ENCODE measurements around the gene SERPINE1.
"Not testable (repeated sequence)": the region's sequence is repeated elsewhere in the genome, so short reads cannot be mapped to it uniquely, and the experiment has no call there.

Gene SERPINE1

GRCh38 chr7:101121991-101122932 lies 4.6 kb upstream of the SERPINE1 start:
- FAIRE-seq = peak; percentile 61
- DNase-seq (ENCODE audit: extremely low spot score, insufficient read length, low read depth) = peak; percentile 47

GRCh38 chr7:101122933-101123702 lies 3.8 kb upstream of the SERPINE1 start:
- FAIRE-seq (no peak), DNase-seq (ENCODE audit: extremely low spot score, insufficient read length, low read depth) (no peak)

GRCh38 chr7:101123703-101124068 lies 3.2 kb upstream of the SERPINE1 start:
- no peak for FAIRE-seq

DNA sequence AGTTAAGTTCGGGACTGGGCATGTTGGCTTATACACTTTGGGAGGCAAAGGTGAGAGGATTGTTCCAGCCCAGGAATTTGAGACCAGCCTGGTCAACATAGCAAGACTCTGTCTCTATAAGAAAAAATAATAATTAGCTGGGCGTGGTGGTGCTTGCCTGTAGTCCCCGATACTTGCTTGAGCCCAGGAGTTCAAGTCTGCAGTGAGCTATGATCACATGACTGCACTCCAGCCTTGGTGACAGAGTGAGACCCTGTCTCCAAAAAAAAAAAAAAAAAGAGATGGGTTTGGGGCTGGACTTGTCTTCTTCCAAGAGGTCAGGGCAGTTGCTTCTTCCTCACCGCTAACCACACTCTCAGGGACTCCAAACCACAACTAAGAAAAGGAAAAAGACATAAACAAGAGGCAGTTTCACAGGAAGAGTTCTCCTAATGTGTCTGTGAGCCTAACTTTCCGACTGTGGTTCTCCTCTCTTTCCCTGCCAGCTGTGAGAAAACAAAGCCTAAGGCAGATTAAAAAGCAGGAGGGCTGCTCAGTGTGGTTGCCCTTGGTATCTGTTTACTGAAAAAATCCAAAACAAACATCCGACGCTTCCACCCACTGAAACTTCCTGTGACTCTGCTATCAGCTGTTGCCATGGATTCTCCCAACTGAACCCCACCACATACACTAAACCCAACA lies 2.4 kb upstream of the SERPINE1 start:
- FAIRE-seq (no peak), DNase-seq (ENCODE audit: extremely low spot score, insufficient read length, low read depth) (no peak)

More at GRCh38 chr7:101123703-101124068, 3.2 kb upstream of the SERPINE1 start:
- DNase-seq (ENCODE audit: extremely low spot score, insufficient read length, low read depth) = no peak

DNA sequence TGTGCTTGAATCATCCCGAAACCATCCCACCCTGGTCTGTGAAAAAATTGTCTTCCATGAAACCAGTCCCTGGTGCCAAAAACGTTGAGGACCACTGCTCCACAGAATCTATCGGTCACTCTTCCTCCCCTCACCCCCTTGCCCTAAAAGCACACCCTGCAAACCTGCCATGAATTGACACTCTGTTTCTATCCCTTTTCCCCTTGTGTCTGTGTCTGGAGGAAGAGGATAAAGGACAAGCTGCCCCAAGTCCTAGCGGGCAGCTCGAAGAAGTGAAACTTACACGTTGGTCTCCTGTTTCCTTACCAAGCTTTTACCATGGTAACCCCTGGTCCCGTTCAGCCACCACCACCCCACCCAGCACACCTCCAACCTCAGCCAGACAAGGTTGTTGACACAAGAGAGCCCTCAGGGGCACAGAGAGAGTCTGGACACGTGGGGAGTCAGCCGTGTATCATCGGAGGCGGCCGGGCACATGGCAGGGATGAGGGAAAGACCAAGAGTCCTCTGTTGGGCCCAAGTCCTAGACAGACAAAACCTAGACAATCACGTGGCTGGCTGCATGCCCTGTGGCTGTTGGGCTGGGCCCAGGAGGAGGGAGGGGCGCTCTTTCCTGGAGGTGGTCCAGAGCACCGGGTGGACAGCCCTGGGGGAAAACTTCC lies 784 bp upstream of the SERPINE1 start:
- FAIRE-seq = peak; percentile 51
- DNase-seq (ENCODE audit: extremely low spot score, insufficient read length, low read depth) = no peak

- DNase-seq (ENCODE audit: extremely low spot score, insufficient read length, low read depth) = no peak
- no peak for FAIRE-seq
Measured at GRCh38 chr7:101127460-101128039, 646 bp downstream of the SERPINE1 start.

- no peak for FAIRE-seq
- DNase-seq (ENCODE audit: extremely low spot score, insufficient read length, low read depth) = no peak
Measured at GRCh38 chr7:101128040-101128834, 1.3 kb downstream of the SERPINE1 start.

GRCh38 chr7:101129603-101130117 lies 2.8 kb downstream of the SERPINE1 start:
- no peak for FAIRE-seq
- DNase-seq (ENCODE audit: extremely low spot score, insufficient read length, low read depth) = no peak

- not testable (repeated sequence) for FAIRE-seq; DNase-seq (ENCODE audit: extremely low spot score, insufficient read length, low read depth)
Measured at GRCh38 chr7:101132626-101133600, 6.0 kb downstream of the SERPINE1 start.

DNA sequence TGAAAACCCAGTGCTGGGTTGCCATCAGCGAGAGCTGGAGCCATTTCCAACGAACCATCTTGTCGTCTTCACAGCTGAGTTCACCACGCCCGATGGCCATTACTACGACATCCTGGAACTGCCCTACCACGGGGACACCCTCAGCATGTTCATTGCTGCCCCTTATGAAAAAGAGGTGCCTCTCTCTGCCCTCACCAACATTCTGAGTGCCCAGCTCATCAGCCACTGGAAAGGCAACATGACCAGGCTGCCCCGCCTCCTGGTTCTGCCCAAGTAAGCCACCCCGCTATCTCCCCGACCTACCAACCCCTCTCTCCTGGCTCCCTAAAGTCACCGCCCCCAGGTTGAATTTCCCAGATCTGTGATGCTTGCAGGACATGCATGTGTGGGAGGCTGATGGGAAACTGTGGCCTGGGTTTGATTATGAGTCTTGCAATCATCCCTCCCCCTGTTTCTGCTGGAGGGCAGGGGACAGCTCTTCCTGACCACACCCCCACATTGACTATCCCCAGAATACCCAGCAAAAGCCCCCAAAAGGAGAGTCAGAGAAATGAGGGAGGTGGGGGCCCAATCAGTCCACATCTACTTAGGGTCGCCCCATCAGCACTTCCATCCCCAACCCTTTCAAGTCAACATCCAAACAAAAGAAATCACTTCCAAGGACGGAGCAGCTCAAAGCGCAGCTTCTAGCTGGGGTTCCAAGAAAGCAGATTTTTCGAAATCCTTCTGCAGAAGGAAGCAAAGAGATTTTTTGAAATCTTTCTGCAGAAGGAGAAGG lies 6.9 kb downstream of the SERPINE1 start:
- DNase-seq (ENCODE audit: extremely low spot score, insufficient read length, low read depth) = no peak
- no peak for FAIRE-seq

DNA sequence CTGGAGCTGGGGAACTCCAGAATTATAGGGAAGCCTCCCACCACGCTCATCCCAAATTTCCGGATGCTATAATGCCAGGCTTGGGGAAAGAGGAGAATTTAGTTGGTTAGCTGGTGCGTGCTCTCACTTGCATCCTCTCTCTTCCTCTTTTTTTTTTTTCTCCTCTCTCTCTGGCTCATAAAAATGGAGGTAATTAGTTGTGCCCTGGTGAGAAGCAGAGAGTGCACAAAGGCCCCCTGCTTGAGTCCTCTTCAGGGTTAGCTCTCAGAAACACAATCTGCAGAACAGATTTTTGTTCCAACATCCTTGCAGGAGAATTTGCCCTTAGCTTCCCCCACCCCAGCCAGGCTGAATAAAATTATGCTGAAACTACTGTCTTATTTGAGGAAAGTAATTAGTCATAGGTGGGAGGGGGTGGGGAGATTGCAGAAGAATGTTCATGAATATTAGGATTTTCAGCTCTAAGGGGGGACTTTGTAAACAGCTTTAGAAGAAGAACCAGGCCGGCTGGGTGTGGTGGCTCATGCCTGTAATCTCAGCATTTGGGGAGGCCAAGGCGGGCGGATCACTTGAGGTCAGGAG lies 7.6 kb downstream of the SERPINE1 start:
- FAIRE-seq (no peak), DNase-seq (ENCODE audit: extremely low spot score, insufficient read length, low read depth) (no peak)

GRCh38 chr7:101137651-101138212 lies 10.8 kb downstream of the SERPINE1 start:
- FAIRE-seq (no peak), DNase-seq (ENCODE audit: extremely low spot score, insufficient read length, low read depth) (no peak)

GRCh38 chr7:101138213-101138870 lies 11.4 kb downstream of the SERPINE1 start:
- peak; percentile 60 for FAIRE-seq
- DNase-seq (ENCODE audit: extremely low spot score, insufficient read length, low read depth) = no peak

DNA sequence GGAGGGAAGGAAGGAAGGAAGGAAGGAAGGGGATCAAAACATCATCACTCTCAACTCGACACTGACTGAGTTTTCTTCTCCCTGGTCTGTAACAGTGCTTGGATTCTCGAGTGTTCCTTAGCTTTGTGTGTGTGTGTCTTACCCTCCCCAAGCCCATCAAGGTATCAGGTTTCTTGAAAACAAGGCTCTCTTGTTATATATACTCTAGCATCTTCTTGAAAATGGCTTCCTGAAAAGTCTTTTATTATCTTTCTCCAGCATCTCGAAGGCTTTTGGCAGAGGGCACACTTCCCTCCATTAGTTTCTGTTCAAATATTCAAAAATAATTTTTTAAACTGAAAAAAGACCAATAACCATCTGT lies 13.4 kb downstream of the SERPINE1 start:
- FAIRE-seq (no peak), DNase-seq (ENCODE audit: extremely low spot score, insufficient read length, low read depth) (no peak)

GRCh38 chr7:101140746-101141382 lies 14.0 kb downstream of the SERPINE1 start:
- FAIRE-seq (no peak), DNase-seq (ENCODE audit: extremely low spot score, insufficient read length, low read depth) (no peak)
